HFF-Myc (cell line): ENCODE results near the gene UST.

ENCODE experiments used
- DNase-seq: peaks from one replicate; pipeline ENCODE4 v3.0.0-alpha.2; 2011; ENCODE audit warnings: low read depth; ENCODE audit errors: extremely low read depth
- H3K4me3 ChIP-seq: replicated peaks from 2 replicates; pipeline ENCODE4 v1.5.1; 2011; ENCODE audit warnings: low read depth, mild to moderate bottlenecking, control low read depth, low read length
- CTCF ChIP-seq: IDR thresholded peaks from 2 replicates; pipeline ENCODE4 v1.5.1; 2012; ENCODE audit warnings: mild to moderate bottlenecking, low read depth, low read length, control low read depth; ENCODE audit errors: missing control alignments

Gene UST

GRCh38 chr6:149065121-149065520 is 318.3 kb downstream of the UST start:
- no peak for TF ChIP-seq CTCF
- no peak overlapping the region for H3K4me3 ChIP-seq
- DNase-seq, result no peak

- no peak for TF ChIP-seq CTCF
- H3K4me3 ChIP-seq, result no peak overlapping the region
- DNase-seq, result no peak
Measured at GRCh38 chr6:149065658-149066556, 319.1 kb downstream of the UST start.

GRCh38 chr6:149071997-149072396 is 325.2 kb downstream of the UST start:
- no peak for DNase-seq
- no peak for TF ChIP-seq CTCF
- H3K4me3 ChIP-seq, result no peak overlapping the region

- H3K4me3 ChIP-seq, result no peak overlapping the region
- no peak for DNase-seq
- TF ChIP-seq CTCF, result no peak
Measured at GRCh38 chr6:149074832-149075258, 328.0 kb downstream of the UST start.

GRCh38 chr6:149075616-149076354 is 329.0 kb downstream of the UST start:
- no peak for TF ChIP-seq CTCF

GRCh38 chr6:149076355-149076734 is 329.5 kb downstream of the UST start:
- H3K4me3 ChIP-seq, result no peak overlapping the region
- DNase-seq, result no peak
- TF ChIP-seq CTCF, result no peak

More at GRCh38 chr6:149075616-149076354, 329.0 kb downstream of the UST start:
- no peak for DNase-seq
- H3K4me3 ChIP-seq, result no peak overlapping the region
